SK-N-SH (cell line): ENCODE measurements around the gene NAP1L2. TPM values are rescaled to one million over a fixed set of nuclear protein-coding genes. Genes with fewer than 3 reads are reported as not detected.

Experiments
- CTCF ChIA-PET: fragments of 300-600, 350-600 bp; formaldehyde crosslinking; extraction: SDS; loops from one replicate; lab custom pipeline; 2021; lab: Yijun Ruan, JAX
- POLR2A ChIA-PET: fragments of 350-600 bp; sonication (Branson Sonifier 250); formaldehyde crosslinking; extraction: SDS; loops from one replicate; lab custom pipeline; 2020; ENCODE audit warnings: antibody characterized with exemption, inconsistent platforms; lab: Yijun Ruan, JAX
- DNase-seq: peaks from one replicate; pipeline ENCODE4 v3.0.0; 2012
- H2AFZ ChIP-seq: fragments of 200-600 bp; sonication (generic); 2 replicates; pipeline ENCODE4 v1.8.1; 2016; ENCODE audit warnings: antibody characterized with exemption, mild to moderate bottlenecking, low read depth
- H3F3A ChIP-seq: fragments of 200-600 bp; sonication (generic); replicated peaks from 2 replicates; pipeline ENCODE3; 2016; ENCODE audit warnings: antibody characterized with exemption, mild to moderate bottlenecking; ENCODE audit not compliant: insufficient read depth
- H3K27ac ChIP-seq, 2 experiments: fragments of 200-500 bp in 1 of 2; fragments of 200-600 bp in 1 of 2; sonication (Bioruptor generic) in 1 of 2; sonication (generic), shearing (Covaris generic) in 1 of 2; 2 replicates each; pipeline versions ENCODE4 v1.5.1 to v1.6.1; 2014 to 2016; ENCODE audit warnings: low read depth in 2 of 2, inconsistent platforms in 1 of 2, low read length in 1 of 2, mild to moderate bottlenecking in 1 of 2, mixed read lengths in 1 of 2
- H3K27me3 ChIP-seq: fragments of 200-600 bp; sonication (generic), shearing (Covaris generic); 2 replicates; pipeline ENCODE4 v1.6.1; 2016; ENCODE audit warnings: mixed run types; ENCODE audit not compliant: insufficient read depth
- H3K36me3 ChIP-seq, 2 experiments: fragments of 200-500 bp in 1 of 2; fragments of 200-600 bp in 1 of 2; sonication (Bioruptor generic) in 1 of 2; sonication (generic) in 1 of 2; replicated peaks in 1 of 2; 2 replicates each; pipeline versions ENCODE3 to v1.5.1; 2014 to 2016; ENCODE audit warnings: low read length in 1 of 2, mild to moderate bottlenecking in 1 of 2; ENCODE audit not compliant: insufficient read depth in 2 of 2, control insufficient read depth in 1 of 2
- H3K4me1 ChIP-seq, 2 experiments: fragments of 200-500 bp in 1 of 2; fragments of 200-600 bp in 1 of 2; sonication (Bioruptor generic) in 1 of 2; sonication (generic), shearing (Covaris generic) in 1 of 2; 2 replicates each; pipeline versions ENCODE4 v1.5.1 to v1.6.1; 2014 to 2016; ENCODE audit warnings: low read depth in 1 of 2, low read length in 1 of 2, mixed run types in 1 of 2; ENCODE audit not compliant: insufficient read depth in 2 of 2, control insufficient read depth in 1 of 2
- H3K4me2 ChIP-seq: fragments of 200-600 bp; sonication (generic), shearing (Covaris generic); 2 replicates; pipeline ENCODE4 v1.6.1; 2017; ENCODE audit warnings: mixed run types
- H3K4me3 ChIP-seq, 2 experiments: fragments of 200-500 bp in 1 of 2; fragments of 200-600 bp in 1 of 2; sonication (Bioruptor generic) in 1 of 2; sonication (generic), shearing (Covaris generic) in 1 of 2; 2 replicates each; pipeline versions ENCODE4 v1.5.1 to v1.8.1; 2014 to 2016; ENCODE audit warnings: low read depth in 2 of 2, inconsistent platforms in 1 of 2, low read length in 1 of 2, mild to moderate bottlenecking in 1 of 2, mixed read lengths in 1 of 2, moderate library complexity in 1 of 2
- H3K79me2 ChIP-seq: fragments of 200-600 bp; sonication (generic); 2 replicates; pipeline ENCODE4 v1.8.1; 2017; ENCODE audit warnings: mild to moderate bottlenecking; ENCODE audit not compliant: insufficient read depth
- H3K9ac ChIP-seq: fragments of 200-600 bp; sonication (generic); 2 replicates; pipeline ENCODE4 v1.6.1; 2017; ENCODE audit warnings: mixed run types
- H3K9me2 ChIP-seq: fragments of 200-600 bp; sonication (generic); 2 replicates; pipeline ENCODE4 v1.6.1; 2017; ENCODE audit warnings: mixed run types
- H3K9me3 ChIP-seq: fragments of 200-600 bp; sonication (generic); 2 replicates; pipeline ENCODE4 v1.6.1; 2017; ENCODE audit warnings: mixed run types, mild to moderate bottlenecking, moderate library complexity
- H4K20me1 ChIP-seq: fragments of 200-600 bp; sonication (generic); 2 replicates; pipeline ENCODE4 v1.6.1; 2017; ENCODE audit warnings: mild to moderate bottlenecking, mixed run types; ENCODE audit not compliant: insufficient read depth
- EP300 ChIP-seq, 2 experiments: IDR thresholded peaks; 2 replicates each; pipeline versions ENCODE4 v1.4.0 to v1.6.1; 2012; ENCODE audit warnings: borderline replicate concordance in 1 of 2, low read depth in 1 of 2, low read length in 1 of 2
- EZH2phosphoT487 ChIP-seq: fragments of 200-600 bp; sonication (generic); IDR thresholded peaks from 2 replicates; pipeline ENCODE4 v1.6.1; 2017; ENCODE audit warnings: low read depth, mixed run types, mild to moderate bottlenecking, antibody characterized with exemption, moderate library complexity, borderline replicate concordance
- FOSL2 ChIP-seq: IDR thresholded peaks from 2 replicates; pipeline ENCODE4 v1.4.0; 2012; ENCODE audit warnings: low read depth, mild to moderate bottlenecking, moderate library complexity, borderline replicate concordance
- NFIC ChIP-seq: IDR thresholded peaks from 2 replicates; pipeline ENCODE4 v1.4.0; 2012; ENCODE audit warnings: borderline replicate concordance
- RAD21 ChIP-seq: IDR thresholded peaks from 2 replicates; pipeline ENCODE4 v1.6.1; 2012; ENCODE audit warnings: mild to moderate bottlenecking, low read length
- RFX5 ChIP-seq: IDR thresholded peaks from 2 replicates; pipeline ENCODE4 v1.6.1; 2012; ENCODE audit warnings: mild to moderate bottlenecking, improper control_type of control experiment, low read length
- SIN3A ChIP-seq: IDR thresholded peaks from 2 replicates; pipeline ENCODE4 v1.6.1; 2012; ENCODE audit warnings: low read depth, mild to moderate bottlenecking, low read length, moderate library complexity, borderline replicate concordance
- SMC3 ChIP-seq: IDR thresholded peaks from 2 replicates; pipeline ENCODE4 v1.6.1; 2012; ENCODE audit warnings: low read depth, low read length, improper control_type of control experiment
- TCF12 ChIP-seq: IDR thresholded peaks from 2 replicates; pipeline ENCODE4 v1.4.0; 2012
- TEAD4 ChIP-seq: IDR thresholded peaks from 2 replicates; pipeline ENCODE4 v1.4.0; 2012; ENCODE audit warnings: mild to moderate bottlenecking, borderline replicate concordance; ENCODE audit not compliant: insufficient read depth
- WGBS: methylation state at CpG from one replicate; pipeline ENCODE4 v1.1.6; 2017; ENCODE audit warnings: low lambda C conversion rate; 5-methylcytosine and 5-hydroxymethylcytosine counted together
- polyA plus RNA-seq, 3 experiments: library from polyadenylated mRNA; depleted of rRNA; stranded (reverse); fragments of >200 nt; gene quantifications; 2 replicates each; pipeline ENCODE4 v1.2.3, GENCODE V29; 2012
- TF ChIP-seq, protein P1 (sequence below): IDR thresholded peaks from 2 replicates; pipeline ENCODE4 v1.4.0; 2012; ENCODE audit warnings: low read depth, borderline replicate concordance
- TF ChIP-seq, protein P2 (sequence below): IDR thresholded peaks from 2 replicates; pipeline ENCODE4; 2012
- TF ChIP-seq, protein P3 (sequence below): fragments of 150-350 bp; IDR thresholded peaks from 2 replicates; pipeline ENCODE4 v1.6.1; 2017; ENCODE audit warnings: antibody characterized with exemption, low read length, low read depth, borderline replicate concordance

Gene NAP1L2
- polyA plus RNA-seq, 1 of the 3 experiments (the other 2 are of a cell fraction) = 0.12 TPM

DNA sequence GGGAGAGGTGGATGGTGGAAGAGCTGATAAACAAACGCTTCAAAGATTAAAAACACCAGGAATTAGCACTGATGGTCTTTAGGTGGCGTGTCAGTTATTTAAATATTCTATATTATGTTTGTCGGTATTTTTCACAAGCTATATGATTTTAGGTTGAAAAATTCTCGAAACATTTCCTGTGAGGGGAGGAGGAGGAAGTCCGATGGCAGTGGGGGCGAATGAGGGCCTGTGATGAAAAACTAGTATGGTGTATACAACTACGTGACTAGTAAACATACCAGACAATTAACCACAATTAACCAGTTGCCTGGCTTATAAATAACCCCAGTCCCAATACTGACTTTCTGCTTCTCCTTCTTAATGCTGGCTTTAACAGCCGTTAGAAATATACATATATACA, 595 bp upstream of the NAP1L2 start (continued):
- no peak for TF ChIP-seq EZH2phosphoT487
- no peak for TF ChIP-seq SMC3

DNA sequence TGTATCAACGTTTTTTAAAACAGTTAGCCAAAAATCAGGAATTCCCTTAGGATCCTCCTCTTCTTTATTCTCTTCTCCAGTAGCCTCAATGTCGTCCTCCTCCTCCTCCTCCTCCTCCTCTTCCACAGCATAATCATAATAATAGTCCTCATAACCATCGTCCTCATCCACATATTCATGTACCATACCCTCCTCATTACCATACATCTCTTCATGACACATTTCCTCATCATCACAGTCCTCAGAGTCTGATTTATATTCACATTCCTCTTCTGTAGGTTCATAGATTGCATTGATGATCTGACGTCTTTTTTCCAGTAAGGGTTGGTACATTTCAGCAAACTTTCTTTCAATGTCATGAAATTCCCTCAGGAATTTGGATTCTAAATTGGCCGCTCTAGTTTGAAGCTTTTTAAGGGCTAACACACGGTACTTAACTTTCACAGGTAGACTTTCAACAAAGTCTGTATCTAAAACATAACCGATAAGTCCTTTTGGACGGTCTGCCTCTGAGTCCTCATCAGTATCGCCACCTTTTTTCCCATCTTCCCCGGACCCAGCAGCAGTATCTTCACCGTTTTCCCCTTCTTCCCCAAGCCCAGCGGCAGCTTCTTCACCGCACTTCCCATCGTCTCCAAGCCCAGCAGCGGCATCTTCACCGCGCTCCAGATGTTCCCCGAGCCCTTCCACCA, 771 bp downstream of the NAP1L2 start:
- peak overlapping the region; percentile 74 for H3K4me2 ChIP-seq
- H3K4me1 ChIP-seq = no peaks in the 10 kb centered on the region; a peak in 1 of 4 replicates
- CTCF ChIA-PET = no interaction called here
- DNase-seq = no peak
- POLR2A ChIA-PET = no interaction called here
- peak overlapping the region; percentile 90; the same call in 1 of the 2 replicates for H2AFZ ChIP-seq
- H3K36me3 ChIP-seq = no peaks in the 10 kb centered on the region
- no peaks in the 10 kb centered on the region for H3K79me2 ChIP-seq
- H3K4me3 ChIP-seq = peak overlapping the region; percentile 51 to 65
- no peaks in the 10 kb centered on the region for H3F3A ChIP-seq
- H3K27ac ChIP-seq = no peak overlapping the region
- TF ChIP-seq EZH2phosphoT487 (no peak), NFIC (no peak), FOSL2 (no peak)
- no peaks in the 10 kb centered on the region for H4K20me1 ChIP-seq
- peaks cover 5% of the 10 kb centered on the region for H3K27me3 ChIP-seq
- H3K9me2 ChIP-seq = no peaks in the 10 kb centered on the region
- WGBS = 5% methylated on average over 18 of the region's 18 CpGs
- H3K9me3 ChIP-seq = no peaks in the 10 kb centered on the region
- H3K9ac ChIP-seq = peak overlapping the region; percentile 24; the same call in 1 of the 2 replicates

DNA sequence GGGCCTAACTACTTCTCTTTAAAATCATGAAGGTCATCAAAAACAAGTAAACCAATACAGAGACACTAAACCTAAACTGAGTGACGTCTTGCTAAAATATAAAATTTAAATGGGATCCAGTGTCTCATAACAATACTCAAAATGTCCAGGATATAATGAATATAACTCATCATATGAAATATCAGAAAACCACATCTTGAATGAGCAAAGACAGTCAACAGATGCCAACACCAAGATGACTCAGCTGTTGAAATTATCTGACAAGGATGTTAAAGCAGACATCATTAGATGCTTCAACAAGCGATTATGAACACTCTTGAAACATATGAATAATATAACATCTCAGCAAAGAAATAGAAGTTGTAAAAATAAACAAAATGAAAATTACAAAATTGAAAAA, 8.3 kb downstream of the NAP1L2 start:
- CTCF ChIA-PET = no interaction called here
- no peak for TF ChIP-seq RAD21
- TF ChIP-seq SIN3A = no peak
- TF ChIP-seq, protein P1, sequence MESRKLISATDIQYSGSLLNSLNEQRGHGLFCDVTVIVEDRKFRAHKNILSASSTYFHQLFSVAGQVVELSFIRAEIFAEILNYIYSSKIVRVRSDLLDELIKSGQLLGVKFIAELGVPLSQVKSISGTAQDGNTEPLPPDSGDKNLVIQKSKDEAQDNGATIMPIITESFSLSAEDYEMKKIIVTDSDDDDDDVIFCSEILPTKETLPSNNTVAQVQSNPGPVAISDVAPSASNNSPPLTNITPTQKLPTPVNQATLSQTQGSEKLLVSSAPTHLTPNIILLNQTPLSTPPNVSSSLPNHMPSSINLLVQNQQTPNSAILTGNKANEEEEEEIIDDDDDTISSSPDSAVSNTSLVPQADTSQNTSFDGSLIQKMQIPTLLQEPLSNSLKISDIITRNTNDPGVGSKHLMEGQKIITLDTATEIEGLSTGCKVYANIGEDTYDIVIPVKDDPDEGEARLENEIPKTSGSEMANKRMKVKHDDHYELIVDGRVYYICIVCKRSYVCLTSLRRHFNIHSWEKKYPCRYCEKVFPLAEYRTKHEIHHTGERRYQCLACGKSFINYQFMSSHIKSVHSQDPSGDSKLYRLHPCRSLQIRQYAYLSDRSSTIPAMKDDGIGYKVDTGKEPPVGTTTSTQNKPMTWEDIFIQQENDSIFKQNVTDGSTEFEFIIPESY = no peak
- TF ChIP-seq EP300 (IDR thresholded peaks at IDR 0.05; ENCODE audit: borderline replicate concordance in 1 of 2, low read depth in 1 of 2, low read length in 1 of 2) = no peak
- TF ChIP-seq, protein P2, sequence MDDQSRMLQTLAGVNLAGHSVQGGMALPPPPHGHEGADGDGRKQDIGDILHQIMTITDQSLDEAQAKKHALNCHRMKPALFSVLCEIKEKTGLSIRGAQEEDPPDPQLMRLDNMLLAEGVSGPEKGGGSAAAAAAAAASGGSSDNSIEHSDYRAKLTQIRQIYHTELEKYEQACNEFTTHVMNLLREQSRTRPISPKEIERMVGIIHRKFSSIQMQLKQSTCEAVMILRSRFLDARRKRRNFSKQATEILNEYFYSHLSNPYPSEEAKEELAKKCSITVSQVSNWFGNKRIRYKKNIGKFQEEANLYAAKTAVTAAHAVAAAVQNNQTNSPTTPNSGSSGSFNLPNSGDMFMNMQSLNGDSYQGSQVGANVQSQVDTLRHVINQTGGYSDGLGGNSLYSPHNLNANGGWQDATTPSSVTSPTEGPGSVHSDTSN = no peak
- TF ChIP-seq TCF12 = no peak
- TF ChIP-seq, protein P3, sequence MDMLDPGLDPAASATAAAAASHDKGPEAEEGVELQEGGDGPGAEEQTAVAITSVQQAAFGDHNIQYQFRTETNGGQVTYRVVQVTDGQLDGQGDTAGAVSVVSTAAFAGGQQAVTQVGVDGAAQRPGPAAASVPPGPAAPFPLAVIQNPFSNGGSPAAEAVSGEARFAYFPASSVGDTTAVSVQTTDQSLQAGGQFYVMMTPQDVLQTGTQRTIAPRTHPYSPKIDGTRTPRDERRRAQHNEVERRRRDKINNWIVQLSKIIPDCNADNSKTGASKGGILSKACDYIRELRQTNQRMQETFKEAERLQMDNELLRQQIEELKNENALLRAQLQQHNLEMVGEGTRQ = no peak
- TF ChIP-seq TEAD4 = no peak
- TF ChIP-seq RFX5 = no peak
- 0 out of 2 replicates have a peak, but pooled peaks cover 5% of the 10 kb centered on the region for H3K9me2 ChIP-seq
- no peaks in the 10 kb centered on the region for H3F3A ChIP-seq
- WGBS = 2% methylated on average over 2 of the region's 2 CpGs
- no peak overlapping the region for H3K9ac ChIP-seq
- H3K4me3 ChIP-seq = no peak overlapping the region
- H4K20me1 ChIP-seq = no peaks in the 10 kb centered on the region
- H3K27ac ChIP-seq = no peak overlapping the region
- no peaks in the 10 kb centered on the region for H3K79me2 ChIP-seq
- no peaks in the 10 kb centered on the region for H3K36me3 ChIP-seq
- H3K4me2 ChIP-seq = no peak overlapping the region
- H3K27me3 ChIP-seq = no peaks in the 10 kb centered on the region
- H2AFZ ChIP-seq = no peak overlapping the region
- no peaks in the 10 kb centered on the region for H3K9me3 ChIP-seq
- POLR2A ChIA-PET = no interaction called here
- H3K4me1 ChIP-seq = no peaks in the 10 kb centered on the region
- no peak for DNase-seq
